NCI-H460 (cell line): ENCODE measurements around the gene EPB42. TPM values are rescaled to one million over a fixed set of nuclear protein-coding genes. Genes with fewer than 3 reads are reported as not detected.
A peak's percentile ranks its signal among the peaks of the same experiment; 100 is the strongest.
"Not testable (repeated sequence)": the region's sequence is repeated elsewhere in the genome, so short reads cannot be mapped to it uniquely, and the experiment has no call there.

Source experiments
- DNase-seq: peaks from one replicate; pipeline ENCODE4 v3.0.0-alpha.2; 2016; ENCODE audit warnings: low read depth; ENCODE audit errors: extremely low read depth
- total RNA-seq: library from RNA; depleted of rRNA; stranded (reverse); fragments of >200 nt; shearing (Covaris generic); gene quantifications from 2 replicates; pipeline ENCODE4 v1.2.3, GENCODE V29; 2014

The EPB42 gene
- total RNA-seq, 1 experiment from 2014 or later = not detected

GRCh38 chr15:43213466-43213865, 7.4 kb downstream of the EPB42 start:
- no peak for DNase-seq

GRCh38 chr15:43212951-43213350, 7.9 kb downstream of the EPB42 start:
- no peak for DNase-seq

GRCh38 chr15:43212299-43212698, 8.5 kb downstream of the EPB42 start:
- DNase-seq = no peak

- DNase-seq = no peak
Observed at GRCh38 chr15:43211224-43211735, 9.5 kb downstream of the EPB42 start.

DNA sequence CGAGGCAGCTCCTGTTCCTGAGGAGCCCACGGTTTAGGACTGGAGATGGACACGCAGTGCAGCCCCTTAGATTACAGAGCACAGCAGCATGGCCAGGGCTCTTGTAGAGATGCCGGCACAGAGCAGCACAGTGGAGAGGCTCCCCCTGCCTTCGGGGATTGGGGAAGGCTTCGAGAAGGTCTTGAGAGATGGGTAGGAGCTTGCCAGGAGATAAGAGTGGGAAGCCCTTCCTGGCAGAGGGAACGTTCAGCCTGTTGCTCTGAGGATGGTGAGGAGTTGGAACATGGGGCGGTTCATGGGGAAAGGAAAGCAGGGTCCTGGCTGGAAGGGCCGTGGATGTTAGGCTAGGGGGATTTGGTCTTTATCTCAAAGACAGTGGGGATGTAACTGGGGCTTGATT, 10.0 kb downstream of the EPB42 start:
- no peak for DNase-seq

DNA sequence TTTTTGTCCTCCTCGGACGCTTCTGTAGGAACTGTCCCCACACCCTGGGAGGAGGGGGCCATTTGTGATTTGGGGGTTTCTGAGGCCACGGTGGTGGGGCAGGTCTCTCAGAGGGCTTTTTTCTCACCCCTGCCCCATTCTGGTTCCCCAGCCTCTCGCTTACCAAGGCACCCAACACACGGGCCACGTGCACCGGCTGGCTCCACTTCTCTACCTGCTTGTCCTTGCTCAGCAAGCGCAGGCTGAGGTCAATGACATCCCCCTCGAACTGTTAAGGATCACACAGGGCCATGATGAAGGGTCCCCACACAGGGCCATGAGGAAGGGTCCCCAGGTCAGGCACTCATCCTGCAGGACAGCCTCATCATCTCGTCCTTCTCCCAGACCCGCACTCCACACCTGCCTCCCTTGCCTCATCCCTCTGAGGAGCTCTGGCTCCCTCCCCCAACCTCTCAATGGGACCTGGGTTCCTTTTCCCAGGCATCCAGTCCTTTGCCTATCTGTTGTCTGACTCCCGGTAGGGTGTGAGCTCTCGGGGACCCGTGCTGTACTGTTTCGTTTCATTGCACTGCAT, 10.6 kb downstream of the EPB42 start:
- DNase-seq = no peak

DNA sequence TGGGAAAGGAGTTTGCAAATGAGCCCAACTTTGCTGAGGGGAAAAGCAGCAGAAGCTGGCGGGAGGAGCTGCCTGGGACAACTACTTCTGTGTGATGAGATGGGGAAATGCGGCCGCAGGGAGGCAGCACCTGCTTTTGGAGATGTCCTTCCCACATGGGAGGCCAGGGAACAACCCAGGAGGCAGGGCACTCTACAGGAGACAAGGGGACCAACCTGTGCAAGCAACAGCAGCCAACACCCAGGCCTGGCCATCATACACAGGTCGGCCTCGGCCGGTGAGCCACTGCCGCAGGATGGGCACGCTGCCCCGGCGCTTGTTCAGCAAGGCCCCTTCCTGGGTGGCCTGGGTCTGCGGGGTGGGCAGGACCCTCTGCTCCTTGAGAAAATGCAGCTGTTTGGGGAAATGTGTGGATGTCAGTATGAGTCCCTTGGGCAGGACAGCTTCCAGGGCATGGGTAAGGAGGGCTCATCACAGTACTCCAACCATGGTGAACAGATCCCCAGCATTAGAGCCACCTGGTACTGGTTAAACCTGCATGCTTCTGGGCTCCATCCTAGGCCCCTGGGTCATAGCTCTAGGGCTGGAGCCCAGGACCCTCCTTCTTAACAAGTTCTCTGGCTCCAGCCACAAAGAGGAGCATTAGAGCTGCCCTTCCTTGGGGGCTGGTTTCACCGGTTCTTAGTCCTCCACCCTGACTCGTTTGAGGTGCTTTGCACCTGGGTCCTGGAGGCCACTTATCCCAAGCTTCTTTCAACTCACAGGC, 11.6 kb downstream of the EPB42 start:
- no peak for DNase-seq

DNA sequence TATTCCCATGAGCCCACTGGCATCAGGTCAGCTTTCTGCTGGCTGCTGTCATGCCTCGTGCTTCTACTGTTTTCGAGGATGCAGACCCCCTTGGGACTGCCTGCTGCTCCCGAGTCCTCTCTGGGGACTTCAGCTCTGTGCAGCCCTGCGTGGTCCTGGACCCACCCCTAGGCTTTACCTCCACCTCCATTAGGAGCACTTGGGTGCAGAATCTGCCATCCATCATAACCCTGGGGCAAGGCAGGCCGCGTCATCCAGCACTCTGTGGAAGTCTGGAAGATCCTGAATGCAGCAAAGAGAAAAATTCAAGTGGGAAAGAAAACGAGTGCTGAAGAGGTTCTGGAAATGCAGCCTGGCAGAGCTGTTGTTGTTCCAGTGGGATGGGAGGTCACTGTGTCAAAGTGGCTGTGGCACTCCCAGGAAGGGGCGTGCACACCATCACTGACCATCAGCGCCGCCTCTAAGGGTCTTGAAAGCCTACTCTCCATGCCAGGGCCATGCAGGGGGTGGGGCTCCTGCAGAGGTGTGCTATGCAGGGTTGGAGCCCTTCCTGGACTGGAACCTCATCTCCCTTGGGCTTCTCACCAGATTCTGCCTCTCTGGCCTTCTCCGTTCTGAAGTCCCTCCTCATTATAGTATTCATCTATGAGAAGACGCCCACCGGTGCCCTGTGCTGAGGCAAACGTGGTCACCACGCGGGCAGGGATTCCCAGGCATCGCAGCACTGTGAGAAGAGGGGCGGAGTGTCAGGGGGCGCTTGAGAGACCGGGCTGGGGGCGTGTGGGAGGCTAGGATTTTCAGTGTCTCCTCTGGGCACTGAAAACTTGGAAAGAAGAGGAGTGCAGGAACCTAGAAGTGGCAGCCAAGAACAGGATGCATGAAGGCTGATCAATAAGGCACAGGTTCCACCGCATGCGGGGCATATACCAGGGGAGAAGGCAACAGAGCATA, 12.5 kb downstream of the EPB42 start:
- no peak for DNase-seq

DNA sequence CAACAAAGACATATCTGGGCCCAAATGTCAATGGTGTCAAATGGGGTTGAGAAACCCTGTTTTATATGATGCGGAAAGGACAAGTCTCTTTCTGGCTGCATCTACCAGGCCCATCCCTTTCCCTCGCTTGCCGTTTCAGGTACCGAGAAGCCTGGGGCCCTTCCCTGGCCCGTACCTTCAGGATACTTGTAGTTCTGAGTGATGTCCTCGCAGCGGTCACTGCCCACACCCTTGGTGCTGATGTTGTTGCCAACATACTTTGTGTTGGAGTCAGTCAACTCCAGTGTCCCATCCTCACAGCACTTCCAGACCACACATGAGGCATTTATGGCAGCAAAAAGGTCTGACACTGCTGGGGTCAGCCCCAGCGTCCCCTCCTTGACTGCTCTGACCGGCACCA, 13.8 kb downstream of the EPB42 start:
- DNase-seq = no peak

GRCh38 chr15:43206054-43206453, 14.8 kb downstream of the EPB42 start:
- DNase-seq = no peak

DNA sequence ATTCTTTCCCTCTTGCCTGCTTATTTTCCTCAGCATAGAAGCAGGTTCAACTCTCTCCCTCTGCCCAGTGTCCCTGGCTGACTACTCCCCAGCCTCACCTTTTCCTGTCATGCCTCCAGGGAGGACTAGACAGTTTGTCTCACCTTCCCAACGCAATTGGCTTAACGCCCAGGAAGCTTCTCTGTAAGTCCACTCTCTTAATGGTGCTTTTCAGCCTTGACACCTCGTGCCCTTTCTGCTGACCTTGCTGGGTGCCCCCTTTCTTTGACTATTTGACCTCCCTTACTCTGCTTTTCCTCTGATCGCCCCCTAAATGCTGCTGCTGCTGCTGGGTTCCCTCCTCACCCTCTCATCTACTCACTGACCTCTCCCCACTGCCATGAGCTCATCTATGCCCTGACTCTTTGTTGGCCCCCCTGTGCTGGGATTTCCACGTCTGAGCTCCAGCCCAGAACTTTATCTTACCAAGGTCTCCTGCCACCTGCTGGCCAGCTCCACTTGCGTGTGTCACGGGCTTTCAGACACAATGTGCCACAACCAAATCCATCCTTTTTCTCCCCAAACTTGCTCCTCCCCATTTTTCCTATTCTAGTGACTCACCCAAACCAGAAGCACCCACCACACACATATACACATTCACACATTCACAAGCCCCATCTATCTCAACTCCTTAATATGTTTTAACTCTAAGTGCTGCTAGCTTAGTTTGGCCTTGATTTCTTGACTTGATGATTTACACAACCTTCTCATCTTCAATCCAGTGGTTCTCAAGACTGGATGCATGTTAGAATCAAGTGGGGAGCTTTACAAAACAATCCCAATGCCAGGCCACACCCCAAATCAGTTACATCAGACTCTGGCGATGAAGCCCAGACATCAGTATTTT, 16.6 kb downstream of the EPB42 start:
- peak; percentile 20 for DNase-seq

DNA sequence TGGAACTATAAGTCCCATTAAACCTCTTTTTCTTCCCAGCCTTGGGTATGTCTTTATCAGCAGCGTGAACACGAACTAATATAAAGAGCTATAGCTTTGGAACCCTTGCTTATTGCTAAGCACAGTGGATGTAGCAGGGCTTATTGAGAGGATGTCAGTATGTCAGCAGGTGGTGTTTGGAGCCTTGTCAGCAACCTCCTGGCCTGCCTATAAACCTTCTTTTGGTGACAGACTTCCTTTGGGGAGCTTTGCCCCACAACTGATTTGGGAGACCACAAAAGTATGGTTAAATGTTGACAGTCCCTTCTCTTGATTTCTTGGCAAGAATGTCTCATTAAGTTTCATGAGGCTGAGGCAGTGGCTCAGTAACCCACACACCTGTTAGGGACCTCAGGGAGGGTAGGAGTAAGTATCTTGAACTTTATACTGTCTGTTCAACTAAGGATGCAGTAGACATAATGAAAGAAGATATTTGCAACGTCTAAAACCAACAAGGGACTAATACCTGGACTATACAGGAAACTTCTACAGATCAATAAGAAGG, 20.8 kb downstream of the EPB42 start:
- no peak for DNase-seq

- no peak for DNase-seq
Observed at GRCh38 chr15:43198992-43199391, 21.8 kb downstream of the EPB42 start.

DNA sequence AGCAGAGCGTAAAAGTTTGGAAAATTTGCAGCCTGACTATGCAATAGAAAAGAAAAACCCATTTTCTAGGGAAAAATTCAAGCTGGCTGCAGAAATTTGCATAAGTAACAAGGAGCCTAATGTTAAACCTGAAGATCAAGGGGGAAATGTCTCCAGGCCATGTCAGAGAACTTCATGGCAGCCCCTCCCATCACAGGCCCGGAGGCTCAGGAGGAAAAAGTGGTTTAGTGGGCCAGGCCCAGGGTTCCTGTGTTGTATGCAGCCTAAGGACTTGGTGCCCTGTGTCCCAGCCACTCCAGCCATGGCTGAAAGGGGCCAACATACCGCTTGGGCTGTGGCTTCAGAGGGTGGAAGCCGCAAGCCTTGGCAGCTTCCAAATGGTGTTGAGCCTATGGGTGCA, 22.3 kb downstream of the EPB42 start:
- DNase-seq = not testable (repeated sequence)

- not testable (repeated sequence) for DNase-seq
Observed at GRCh38 chr15:43197773-43198172, 23.0 kb downstream of the EPB42 start.

GRCh38 chr15:43196760-43197548, 23.9 kb downstream of the EPB42 start:
- DNase-seq = no peak

- no peak for DNase-seq
Observed at GRCh38 chr15:43194795-43195194, 26.0 kb downstream of the EPB42 start.

DNA sequence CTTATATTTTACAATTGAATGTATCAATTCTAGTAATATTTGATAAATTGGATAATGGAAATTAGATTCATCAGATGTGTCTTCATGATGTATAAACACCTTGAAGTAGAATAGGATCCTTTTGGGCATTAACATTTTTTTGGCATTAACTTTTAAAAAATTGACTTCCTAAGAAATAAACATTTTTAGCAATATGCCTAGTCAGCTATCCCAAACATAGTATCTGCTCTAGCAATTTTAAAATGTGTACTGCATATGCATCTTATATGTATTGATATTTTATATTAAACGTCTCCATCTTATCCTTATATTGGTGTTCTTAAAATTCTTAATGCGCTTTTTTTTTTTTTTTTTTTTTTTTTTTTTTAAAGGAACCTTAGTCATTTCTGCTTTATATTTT, 27.1 kb downstream of the EPB42 start:
- no peak for DNase-seq

DNA sequence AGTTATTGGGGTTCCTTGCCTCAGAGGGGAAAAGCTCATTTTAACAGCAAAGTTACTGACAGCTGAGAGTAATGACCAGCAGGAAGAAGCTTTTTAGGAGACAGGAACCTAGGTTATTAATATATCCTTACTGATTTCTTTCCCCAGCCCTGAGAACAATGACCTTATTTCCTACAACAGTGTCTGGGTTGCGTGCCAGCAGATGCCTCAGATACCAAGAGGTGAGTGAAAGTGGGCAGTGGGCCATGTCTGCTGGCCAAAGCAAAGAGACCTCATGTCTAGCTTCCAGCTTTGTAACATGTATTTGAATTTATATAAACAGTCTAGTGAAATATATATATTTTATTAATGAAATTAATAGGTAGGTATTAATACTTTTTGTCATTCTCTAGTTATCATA, 30.6 kb downstream of the EPB42 start:
- DNase-seq = no peak
